Hepatocyte (in vitro differentiated cells): ENCODE results near the gene ITPKB. TPM values are rescaled to one million over a fixed set of nuclear protein-coding genes. Genes with fewer than 3 reads are reported as not detected.

Experiments
- DNase-seq: peaks from one replicate; pipeline ENCODE4 v3.0.0-alpha.2; 2016; ENCODE audit warnings: low spot score
- H2AFZ ChIP-seq: fragments of 200-600 bp; sonication (generic); 2 replicates; pipeline ENCODE4 v1.6.0; 2016; ENCODE audit warnings: antibody characterized with exemption, mild to moderate bottlenecking
- H3K27ac ChIP-seq: fragments of 200-600 bp; sonication (generic); 2 replicates; pipeline ENCODE4 v1.5.1; 2016; ENCODE audit warnings: mild to moderate bottlenecking
- H3K27me3 ChIP-seq: fragments of 200-600 bp; sonication (generic); 2 replicates; pipeline ENCODE4 v1.6.1; 2016
- H3K36me3 ChIP-seq: fragments of 200-600 bp; sonication (generic); replicated peaks from 2 replicates; pipeline ENCODE4 v1.5.1; 2016; ENCODE audit warnings: low read depth; ENCODE audit not compliant: insufficient read depth
- H3K4me1 ChIP-seq: fragments of 200-600 bp; sonication (generic); 2 replicates; pipeline ENCODE4 v1.5.1; 2016; ENCODE audit warnings: mild to moderate bottlenecking, moderate library complexity; ENCODE audit not compliant: insufficient read depth
- H3K4me2 ChIP-seq: fragments of 200-600 bp; sonication (generic); 2 replicates; pipeline ENCODE4 v1.6.0; 2016
- H3K4me3 ChIP-seq: fragments of 200-600 bp; sonication (generic); 2 replicates; pipeline ENCODE4 v1.5.1; 2016; ENCODE audit warnings: mild to moderate bottlenecking
- H3K79me2 ChIP-seq: fragments of 200-600 bp; sonication (generic); 2 replicates; pipeline ENCODE4 v1.6.0; 2017; ENCODE audit warnings: mild to moderate bottlenecking
- H3K9me2 ChIP-seq: fragments of 200-600 bp; sonication (generic); replicated peaks from 2 replicates; pipeline ENCODE4 v1.6.0; 2017; ENCODE audit warnings: mild to moderate bottlenecking; ENCODE audit not compliant: insufficient read depth
- H3K9me3 ChIP-seq: fragments of 200-600 bp; sonication (generic); 2 replicates; pipeline ENCODE4 v1.5.1; 2016; ENCODE audit warnings: low read depth, mild to moderate bottlenecking
- H4K20me1 ChIP-seq: fragments of 200-600 bp; sonication (generic); 2 replicates; pipeline ENCODE4 v1.6.0; 2016; ENCODE audit warnings: mild to moderate bottlenecking; ENCODE audit not compliant: insufficient read depth, poor library complexity, severe bottlenecking
- EZH2 ChIP-seq: fragments of 200-600 bp; sonication (generic); IDR thresholded peaks from 2 replicates; pipeline ENCODE4 v1.6.1; 2016; ENCODE audit warnings: antibody characterized with exemption, mild to moderate bottlenecking, borderline replicate concordance
- EZH2phosphoT487 ChIP-seq: fragments of 200-600 bp; sonication (generic); IDR thresholded peaks from one replicate; pipeline ENCODE4 v1.6.1; 2018; ENCODE audit warnings: antibody characterized with exemption, mild to moderate bottlenecking, low read depth, moderate library complexity; ENCODE audit not compliant: unreplicated experiment, severe bottlenecking
- WGBS: methylation state at CpG from one replicate; pipeline ENCODE4 v1.1.6; 2016; ENCODE audit warnings: low lambda C conversion rate; ENCODE audit errors: missing lambda C conversion rate; 5-methylcytosine and 5-hydroxymethylcytosine counted together
- polyA plus RNA-seq: library from polyadenylated mRNA; unstranded; fragments of >200 nt; fragmentation: Nextera tagmentation; extraction: Ambion mirVana; gene quantifications from 2 replicates; pipeline ENCODE4 v1.2.1, GENCODE V29; 2016
- total RNA-seq: library from RNA; depleted of rRNA; stranded (reverse); fragments of >200 nt; gene quantifications from 2 replicates; pipeline ENCODE4 v1.2.3, GENCODE V29; 2014
- TF ChIP-seq, protein P1 (sequence below): fragments of 200-600 bp; sonication (generic); IDR thresholded peaks from 2 replicates; pipeline ENCODE4 v1.5.1; 2016; ENCODE audit warnings: antibody characterized with exemption, mild to moderate bottlenecking; ENCODE audit not compliant: poor library complexity

ITPKB gene
- total and polyA plus RNA-seq, 2 experiments from 2014 or later: 11.0 to 13.8 TPM

DNA sequence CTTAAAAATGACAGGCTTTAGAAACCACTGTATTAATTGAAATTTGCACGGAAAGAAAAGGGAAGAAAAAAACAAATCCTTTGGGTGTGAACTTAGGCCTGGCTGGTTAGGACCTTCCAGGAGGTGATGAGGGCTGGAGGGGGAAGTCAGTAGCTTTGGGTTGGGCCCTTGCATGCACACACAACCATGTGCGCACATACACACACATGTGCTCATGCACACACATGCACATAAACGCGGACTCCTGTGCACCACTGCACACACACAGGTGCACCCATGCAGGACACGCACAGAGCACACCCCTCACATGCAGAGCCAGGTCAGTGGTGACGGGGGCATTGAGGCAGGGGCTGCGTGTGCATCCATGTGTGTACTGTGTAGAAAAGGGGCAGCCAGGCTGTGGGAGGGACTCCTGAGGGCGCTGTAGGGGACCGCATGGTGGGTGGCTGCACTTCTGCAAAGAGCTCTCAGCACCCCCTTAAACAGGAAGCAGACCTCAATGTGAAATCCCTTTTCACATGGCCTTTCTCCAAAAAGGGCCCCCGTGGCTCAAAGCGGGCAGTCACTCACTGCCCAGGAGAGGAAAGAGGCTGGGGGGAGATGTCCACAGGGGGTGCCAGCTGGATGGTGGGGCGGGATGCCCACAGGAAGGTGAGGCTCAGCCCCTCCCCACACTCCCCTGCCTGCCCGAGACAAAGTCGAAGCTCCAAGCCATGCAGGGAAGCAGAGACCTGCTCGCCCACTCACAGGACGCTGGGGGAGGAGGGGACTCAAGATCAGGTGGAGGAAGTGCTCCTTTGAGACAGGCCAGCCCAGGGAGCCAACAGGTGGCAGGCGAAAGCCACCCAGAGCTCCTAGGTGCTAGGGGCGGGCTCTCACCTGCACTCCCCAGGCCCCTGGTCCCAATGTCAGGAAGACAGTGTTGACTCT is 95.2 kb downstream of the ITPKB start:
- TF ChIP-seq EZH2phosphoT487: no peak
- TF ChIP-seq, protein P1, sequence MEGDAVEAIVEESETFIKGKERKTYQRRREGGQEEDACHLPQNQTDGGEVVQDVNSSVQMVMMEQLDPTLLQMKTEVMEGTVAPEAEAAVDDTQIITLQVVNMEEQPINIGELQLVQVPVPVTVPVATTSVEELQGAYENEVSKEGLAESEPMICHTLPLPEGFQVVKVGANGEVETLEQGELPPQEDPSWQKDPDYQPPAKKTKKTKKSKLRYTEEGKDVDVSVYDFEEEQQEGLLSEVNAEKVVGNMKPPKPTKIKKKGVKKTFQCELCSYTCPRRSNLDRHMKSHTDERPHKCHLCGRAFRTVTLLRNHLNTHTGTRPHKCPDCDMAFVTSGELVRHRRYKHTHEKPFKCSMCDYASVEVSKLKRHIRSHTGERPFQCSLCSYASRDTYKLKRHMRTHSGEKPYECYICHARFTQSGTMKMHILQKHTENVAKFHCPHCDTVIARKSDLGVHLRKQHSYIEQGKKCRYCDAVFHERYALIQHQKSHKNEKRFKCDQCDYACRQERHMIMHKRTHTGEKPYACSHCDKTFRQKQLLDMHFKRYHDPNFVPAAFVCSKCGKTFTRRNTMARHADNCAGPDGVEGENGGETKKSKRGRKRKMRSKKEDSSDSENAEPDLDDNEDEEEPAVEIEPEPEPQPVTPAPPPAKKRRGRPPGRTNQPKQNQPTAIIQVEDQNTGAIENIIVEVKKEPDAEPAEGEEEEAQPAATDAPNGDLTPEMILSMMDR: no peak
- no peak overlapping the region for H2AFZ ChIP-seq
- no peak for DNase-seq
- peaks cover 5% of the 10 kb centered on the region for H3K4me1 ChIP-seq
- no peaks in the 10 kb centered on the region for H3K9me2 ChIP-seq
- H3K4me2 ChIP-seq: no peak overlapping the region
- no peaks in the 10 kb centered on the region for H3K27me3 ChIP-seq
- H3K4me3 ChIP-seq: no peak overlapping the region
- no peak overlapping the region for H3K27ac ChIP-seq
- no peaks in the 10 kb centered on the region for H3K36me3 ChIP-seq
- H4K20me1 ChIP-seq: no peaks in the 10 kb centered on the region
- WGBS: 89% methylated on average over 18 of the region's 18 CpGs
- H3K79me2 ChIP-seq: no peaks in the 10 kb centered on the region
- no peaks in the 10 kb centered on the region for H3K9me3 ChIP-seq

DNA sequence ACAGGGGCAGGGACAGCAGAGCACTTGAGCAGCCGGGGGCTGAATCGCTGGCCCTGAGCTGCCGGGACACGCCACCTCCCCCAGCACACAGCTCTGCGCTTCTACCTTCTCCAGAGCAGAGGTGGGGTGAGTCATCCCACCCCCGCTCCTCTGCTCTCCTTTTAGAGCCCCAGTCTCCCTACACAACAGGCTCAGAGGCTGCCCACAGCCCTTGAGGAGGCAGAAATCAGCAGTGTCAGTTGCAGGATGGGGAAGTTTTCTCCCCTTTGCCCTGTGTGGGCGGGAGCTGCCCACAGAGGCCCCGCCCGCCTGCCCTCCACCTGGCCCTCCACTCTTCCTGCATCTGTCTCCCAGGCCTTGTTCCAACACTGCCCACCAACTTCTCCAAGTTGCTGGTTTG is 95.9 kb downstream of the ITPKB start:
- no peak overlapping the region for H3K4me3 ChIP-seq
- H3K79me2 ChIP-seq: no peaks in the 10 kb centered on the region
- H3K36me3 ChIP-seq: no peaks in the 10 kb centered on the region
- DNase-seq: peak; percentile 64
- no peak overlapping the region for H3K4me2 ChIP-seq
- peaks cover 5% of the 10 kb centered on the region for H3K4me1 ChIP-seq
- H3K9me3 ChIP-seq: no peaks in the 10 kb centered on the region
- H3K9me2 ChIP-seq: no peaks in the 10 kb centered on the region
- no peaks in the 10 kb centered on the region for H3K27me3 ChIP-seq
- TF ChIP-seq EZH2phosphoT487: no peak
- no peak overlapping the region for H2AFZ ChIP-seq
- no peaks in the 10 kb centered on the region for H4K20me1 ChIP-seq
- WGBS: 69% methylated on average over 9 of the region's 9 CpGs
- no peak overlapping the region for H3K27ac ChIP-seq

DNA sequence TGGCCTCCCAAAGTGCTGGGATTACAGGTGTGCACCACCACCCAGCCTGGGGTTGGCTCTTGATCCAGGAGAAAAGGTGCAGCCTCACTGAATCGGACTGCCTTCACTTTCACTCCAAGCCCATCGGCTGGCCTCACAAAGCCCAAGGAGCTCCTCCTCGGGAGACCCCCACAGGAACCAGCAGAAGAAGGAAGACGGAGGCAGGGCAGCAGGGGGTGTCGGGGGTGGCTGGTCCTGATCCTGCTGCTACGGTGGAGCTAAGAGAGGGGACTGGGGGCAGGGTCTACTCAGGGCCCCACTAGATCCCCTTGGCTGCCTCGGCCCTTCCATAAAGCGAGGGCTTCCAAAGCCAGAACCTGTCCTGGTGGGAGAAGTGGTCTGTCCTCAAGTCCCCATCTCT is 96.7 kb downstream of the ITPKB start:
- H3K36me3 ChIP-seq: no peaks in the 10 kb centered on the region

DNA sequence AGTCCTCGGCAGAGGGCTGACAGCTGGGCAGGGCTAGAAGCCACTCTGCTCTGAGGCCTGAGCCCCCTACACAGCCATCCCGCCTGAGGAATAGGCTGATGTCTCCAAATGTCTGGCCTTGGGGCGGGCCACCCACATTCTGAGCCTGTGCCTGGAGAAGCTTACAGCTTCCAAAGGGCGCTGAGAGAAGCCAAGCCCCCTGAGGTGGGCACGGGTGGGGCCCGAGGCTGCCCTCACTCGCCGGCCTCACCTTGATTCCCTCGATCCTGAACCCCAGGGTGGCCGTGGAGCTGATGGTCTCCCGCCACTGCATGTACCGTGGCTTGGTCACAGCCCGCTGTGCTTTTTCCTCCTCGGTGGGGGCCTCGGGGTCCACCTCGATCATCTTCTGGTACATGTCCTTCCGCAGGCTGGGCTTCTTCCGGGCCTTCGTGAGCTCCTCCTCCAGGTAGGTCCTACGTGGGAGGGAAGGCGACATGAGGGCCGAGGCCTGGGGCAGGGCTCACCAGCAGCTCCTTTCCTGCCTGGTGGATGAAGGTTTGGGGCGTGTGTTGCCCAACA is 97.3 kb downstream of the ITPKB start:
- no peak for DNase-seq
- no peak overlapping the region for H3K27ac ChIP-seq
- peaks cover 5% of the 10 kb centered on the region for H3K4me1 ChIP-seq
- no peak overlapping the region for H3K4me2 ChIP-seq
- H3K79me2 ChIP-seq: no peaks in the 10 kb centered on the region
- H2AFZ ChIP-seq: no peak overlapping the region
- no peaks in the 10 kb centered on the region for H3K9me3 ChIP-seq
- H4K20me1 ChIP-seq: no peaks in the 10 kb centered on the region
- no peaks in the 10 kb centered on the region for H3K27me3 ChIP-seq
- no peak overlapping the region for H3K4me3 ChIP-seq
- no peaks in the 10 kb centered on the region for H3K9me2 ChIP-seq
- 97% methylated on average over 22 of the region's 23 CpGs for WGBS
- no peak for TF ChIP-seq EZH2phosphoT487
- TF ChIP-seq, protein P1: no peak
- no peak for TF ChIP-seq EZH2
- H3K36me3 ChIP-seq: no peaks in the 10 kb centered on the region

More for the DNA sequence above, 96.7 kb downstream of the ITPKB start:
- peaks cover 5% of the 10 kb centered on the region for H3K4me1 ChIP-seq
- no peaks in the 10 kb centered on the region for H3K9me3 ChIP-seq
- no peaks in the 10 kb centered on the region for H3K27me3 ChIP-seq
- DNase-seq: no peak
- whole genome bisulfite sequencing: 97% methylated on average over 8 of the region's 8 CpGs
- no peaks in the 10 kb centered on the region for H4K20me1 ChIP-seq
- no peak overlapping the region for H3K4me2 ChIP-seq
- H3K27ac ChIP-seq: no peak overlapping the region
- H2AFZ ChIP-seq: no peak overlapping the region
- no peaks in the 10 kb centered on the region for H3K79me2 ChIP-seq
- H3K4me3 ChIP-seq: no peak overlapping the region
- no peak for TF ChIP-seq EZH2
- H3K9me2 ChIP-seq: no peaks in the 10 kb centered on the region
